Measurements from ENCODE around the gene WNT11. TPM values are rescaled to one million over a fixed set of nuclear protein-coding genes. Genes with fewer than 3 reads are reported as not detected.

WNT11 gene
- polyA plus RNA-seq, 1 donor from 2014 or later, result 2.3 TPM

- no peaks in the 10 kb centered on the region for H4K20me1 ChIP-seq (ENCODE audit: insufficient read depth)
- H3K9me2 ChIP-seq (ENCODE audit: insufficient read depth, low read length), result no peaks in the 10 kb centered on the region
- TF ChIP-seq REST (IDR thresholded peaks at IDR 0.05; ENCODE audit: borderline replicate concordance), result no peak
- TF ChIP-seq MXI1 (conservative IDR thresholded peaks at IDR 0.05; ENCODE audit: poor library complexity, severe bottlenecking), result no peak
- no peak for TF ChIP-seq SMC3 (conservative IDR thresholded peaks at IDR 0.05; ENCODE audit: poor library complexity)
- TF ChIP-seq POLR2AphosphoS5 (IDR thresholded peaks at IDR 0.05), result no peak
- TF ChIP-seq TAF1 (IDR thresholded peaks at IDR 0.05; ENCODE audit: low read depth), result no peak
- TF ChIP-seq, protein P1, sequence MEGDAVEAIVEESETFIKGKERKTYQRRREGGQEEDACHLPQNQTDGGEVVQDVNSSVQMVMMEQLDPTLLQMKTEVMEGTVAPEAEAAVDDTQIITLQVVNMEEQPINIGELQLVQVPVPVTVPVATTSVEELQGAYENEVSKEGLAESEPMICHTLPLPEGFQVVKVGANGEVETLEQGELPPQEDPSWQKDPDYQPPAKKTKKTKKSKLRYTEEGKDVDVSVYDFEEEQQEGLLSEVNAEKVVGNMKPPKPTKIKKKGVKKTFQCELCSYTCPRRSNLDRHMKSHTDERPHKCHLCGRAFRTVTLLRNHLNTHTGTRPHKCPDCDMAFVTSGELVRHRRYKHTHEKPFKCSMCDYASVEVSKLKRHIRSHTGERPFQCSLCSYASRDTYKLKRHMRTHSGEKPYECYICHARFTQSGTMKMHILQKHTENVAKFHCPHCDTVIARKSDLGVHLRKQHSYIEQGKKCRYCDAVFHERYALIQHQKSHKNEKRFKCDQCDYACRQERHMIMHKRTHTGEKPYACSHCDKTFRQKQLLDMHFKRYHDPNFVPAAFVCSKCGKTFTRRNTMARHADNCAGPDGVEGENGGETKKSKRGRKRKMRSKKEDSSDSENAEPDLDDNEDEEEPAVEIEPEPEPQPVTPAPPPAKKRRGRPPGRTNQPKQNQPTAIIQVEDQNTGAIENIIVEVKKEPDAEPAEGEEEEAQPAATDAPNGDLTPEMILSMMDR (IDR thresholded peaks at IDR 0.05; ENCODE audit: poor library complexity, severe bottlenecking), result no peak
- TF ChIP-seq EZH2 (IDR thresholded peaks at IDR 0.05; ENCODE audit: borderline replicate concordance, insufficient read depth, low read length, poor library complexity, severe bottlenecking), result peak; percentile 50
- TF ChIP-seq RAD21 (conservative IDR thresholded peaks at IDR 0.05), result no peak
- peak overlapping the region; percentile 42 for H3K9ac ChIP-seq (ENCODE audit: low read length)
- no peaks in the 10 kb centered on the region for H3K79me2 ChIP-seq (replicated peaks; ENCODE audit: insufficient read depth, low read length)
- no peaks in the 10 kb centered on the region for H3K9me3 ChIP-seq (ENCODE audit: low read length)
- no peak overlapping the region for H3K4me2 ChIP-seq (ENCODE audit: low read length)
- H3K27me3 ChIP-seq (ENCODE audit: insufficient read depth, low read depth, low read length), result peaks cover 91% of the 10 kb centered on the region
- no peaks in the 10 kb centered on the region for H3K36me3 ChIP-seq (ENCODE audit: insufficient read depth, low read length)
- no peak overlapping the region for H2AFZ ChIP-seq (ENCODE audit: low read depth, low read length)
- no peak overlapping the region for H3K27ac ChIP-seq (ENCODE audit: low read length)
- H3F3A ChIP-seq (ENCODE audit: insufficient read depth, low read length, poor library complexity, severe bottlenecking), result no peaks in the 10 kb centered on the region
- peak overlapping the region; percentile 73 for H3K4me3 ChIP-seq (ENCODE audit: low read length)
These were observed 3.2 kb upstream of the WNT11 start for GRCh38 chr11:76209375-76209972.

DNA sequence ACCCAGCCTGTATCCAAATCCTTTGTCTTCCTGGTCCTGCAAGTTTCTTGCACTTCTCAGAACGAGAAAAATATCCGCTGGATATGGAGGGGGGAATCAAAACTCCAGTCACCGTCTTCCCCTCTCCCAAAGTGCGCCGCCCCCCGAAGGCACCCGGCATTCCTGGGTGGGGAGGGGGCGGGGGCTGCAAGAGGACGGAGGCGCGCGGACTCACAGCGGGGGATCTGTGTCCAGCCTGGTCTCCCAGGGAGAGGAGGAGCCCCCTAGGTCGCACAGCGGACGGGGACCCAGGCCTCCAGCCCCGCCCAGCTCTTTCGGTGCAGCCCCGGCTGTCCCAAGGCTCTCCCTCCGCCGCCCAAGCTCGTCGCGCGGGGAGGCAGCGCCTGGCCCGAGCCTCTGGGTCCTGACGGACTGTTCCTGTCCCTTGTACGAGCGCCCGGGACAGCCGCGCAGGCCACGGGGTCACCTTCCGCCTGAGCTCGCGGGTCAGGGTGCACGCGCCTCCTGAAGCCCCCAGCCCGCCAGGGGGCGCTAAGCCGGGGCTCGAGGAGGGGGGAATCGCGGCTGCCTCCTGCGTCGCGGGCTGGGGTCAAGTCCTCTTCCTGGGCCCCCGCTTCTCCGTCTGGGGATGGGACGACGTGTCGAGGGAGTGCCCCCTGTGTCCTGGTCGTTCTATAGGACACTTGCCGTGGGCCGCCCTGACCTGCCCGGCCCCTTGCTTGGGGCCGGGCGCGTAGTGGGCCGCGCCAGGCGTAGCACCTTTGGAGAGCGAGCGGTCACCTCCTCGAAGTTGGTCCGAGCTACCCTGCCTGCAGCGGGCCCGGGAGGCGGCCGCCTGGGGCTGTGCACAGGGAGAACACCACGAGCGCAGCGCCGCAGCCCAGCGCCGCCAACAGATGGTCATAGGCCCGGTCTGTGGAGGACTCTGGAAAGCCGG is 2.4 kb upstream of the WNT11 start:
- Histone ChIP-seq H3K4me2 (ENCODE audit: low read length) (peak overlapping the region; percentile 40), H3K9me3 (ENCODE audit: low read length) (no peaks in the 10 kb centered on the region), H3K79me2 (replicated peaks; ENCODE audit: insufficient read depth, low read length) (no peaks in the 10 kb centered on the region), H2AFZ (ENCODE audit: low read depth, low read length) (no peak overlapping the region), H3K9me2 (ENCODE audit: insufficient read depth, low read length) (no peaks in the 10 kb centered on the region), H4K20me1 (ENCODE audit: insufficient read depth) (no peaks in the 10 kb centered on the region), H3K27ac (ENCODE audit: low read length) (no peak overlapping the region), H3K27me3 (ENCODE audit: insufficient read depth, low read depth, low read length) (peaks cover 99% of the 10 kb centered on the region), H3K36me3 (ENCODE audit: insufficient read depth, low read length) (no peaks in the 10 kb centered on the region), H3K9ac (ENCODE audit: low read length) (peak overlapping the region; percentile 42), H3K4me3 (ENCODE audit: low read length) (peak overlapping the region; percentile 73), H3F3A (ENCODE audit: insufficient read depth, low read length, poor library complexity, severe bottlenecking) (no peaks in the 10 kb centered on the region)
- TF ChIP-seq, protein P1 (IDR thresholded peaks at IDR 0.05; ENCODE audit: poor library complexity, severe bottlenecking), result peak; percentile 87
- TF ChIP-seq RAD21 (conservative IDR thresholded peaks at IDR 0.05) (peak; percentile 44), SMC3 (conservative IDR thresholded peaks at IDR 0.05; ENCODE audit: poor library complexity) (peak; percentile 71), MXI1 (conservative IDR thresholded peaks at IDR 0.05; ENCODE audit: poor library complexity, severe bottlenecking) (peak; percentile 21), EP300 (conservative IDR thresholded peaks at IDR 0.05; ENCODE audit: poor library complexity, severe bottlenecking) (no peak), POLR2AphosphoS5 (IDR thresholded peaks at IDR 0.05) (no peak), EZH2 (IDR thresholded peaks at IDR 0.05; ENCODE audit: borderline replicate concordance, insufficient read depth, low read length, poor library complexity, severe bottlenecking) (peak; percentile 75)
